Measurements from ENCODE around the gene MNAT1. TPM values are rescaled to one million over a fixed set of nuclear protein-coding genes. Genes with fewer than 3 reads are reported as not detected.

MNAT1 gene
- total and polyA plus RNA-seq, 2 experiments from 2014 or later = 51.6 to 85.0 TPM

- Histone ChIP-seq H3K4me1 (ENCODE audit: insufficient read depth) (peaks cover 4% of the 10 kb centered on the region), H3K79me2 (replicated peaks; ENCODE audit: insufficient read depth) (peaks cover 84% of the 10 kb centered on the region), H3K4me2 (no peak overlapping the region), H3K36me3 (ENCODE audit: insufficient read depth) (no peaks in the 10 kb centered on the region), H3K4me3 (no peak overlapping the region), H3K9me2 (ENCODE audit: insufficient read depth) (no peaks in the 10 kb centered on the region), H3K27me3 (ENCODE audit: insufficient read depth) (no peaks in the 10 kb centered on the region), H3K27ac (ENCODE audit: low read depth) (no peak overlapping the region), H4K20me1 (replicated peaks; ENCODE audit: insufficient read depth) (no peaks in the 10 kb centered on the region), H3F3A (replicated peaks; ENCODE audit: low read depth) (no peaks in the 10 kb centered on the region), H2AFZ (no peak overlapping the region)
- peaks cover 7% of the 10 kb centered on the region for H3K27me3 Mint-ChIP-seq (ENCODE audit: insufficient read depth, low read depth, poor library complexity)
- no peaks in the 10 kb centered on the region; the same call in 2 of the 3 replicates for H3K9me3 Mint-ChIP-seq
- DNase-seq (ENCODE audit: low spot score) (no peak), ATAC-seq (no peak)
- TF ChIP-seq ZNF462 (CRISPR knock-in tag; IDR thresholded peaks at IDR 0.05) (no peak), JUNB (IDR thresholded peaks at IDR 0.05; ENCODE audit: unreplicated experiment) (no peak), CTCF (conservative IDR thresholded peaks at IDR 0.05; ENCODE audit: low read depth in 2 of 2) (no peak), CREB1 (CRISPR knock-in tag; IDR thresholded peaks at IDR 0.05; ENCODE audit: low read depth) (no peak), EZH2phosphoT487 (IDR thresholded peaks at IDR 0.05; ENCODE audit: unreplicated experiment) (no peak), STAT1 (IDR thresholded peaks at IDR 0.05; ENCODE audit: unreplicated experiment) (no peak), ETS1 (IDR thresholded peaks at IDR 0.05) (no peak), ZNF114 (CRISPR knock-in tag; IDR thresholded peaks at IDR 0.05) (no peak), REST (IDR thresholded peaks at IDR 0.05; ENCODE audit: unreplicated experiment) (no peak), EZH2 (IDR thresholded peaks at IDR 0.05; ENCODE audit: low read depth, unreplicated experiment) (no peak), POLR2AphosphoS5 (IDR thresholded peaks at IDR 0.05; ENCODE audit: low read depth) (no peak), ZNF331 (CRISPR knock-in tag; IDR thresholded peaks at IDR 0.05; ENCODE audit: low read depth) (no peak), NANOG (IDR thresholded peaks at IDR 0.05; ENCODE audit: borderline replicate concordance) (no peak)
- H3K4me3 Mint-ChIP-seq = no peak overlapping the region
- no peaks in the 10 kb centered on the region; the same call in 2 of the 3 replicates for H3K36me3 Mint-ChIP-seq (ENCODE audit: low read depth)
- peaks cover 10% of the 10 kb centered on the region for H3K4me1 Mint-ChIP-seq
- no peak overlapping the region for H3K27ac Mint-ChIP-seq
Measured at GRCh38 chr14:60768602-60769001, 34.0 kb downstream of the MNAT1 start.
